GM21528 (cell line): ENCODE measurements around the gene HOXB5.

Source experiments
- ATAC-seq: cut with Tn5 transposase; IDR thresholded peaks from one replicate; pipeline ENCODE4 v1.9.1; 2021; ENCODE audit warnings: mild to moderate bottlenecking, moderate library complexity; ENCODE audit not compliant: unreplicated experiment, low FRiP score

Gene HOXB5

DNA sequence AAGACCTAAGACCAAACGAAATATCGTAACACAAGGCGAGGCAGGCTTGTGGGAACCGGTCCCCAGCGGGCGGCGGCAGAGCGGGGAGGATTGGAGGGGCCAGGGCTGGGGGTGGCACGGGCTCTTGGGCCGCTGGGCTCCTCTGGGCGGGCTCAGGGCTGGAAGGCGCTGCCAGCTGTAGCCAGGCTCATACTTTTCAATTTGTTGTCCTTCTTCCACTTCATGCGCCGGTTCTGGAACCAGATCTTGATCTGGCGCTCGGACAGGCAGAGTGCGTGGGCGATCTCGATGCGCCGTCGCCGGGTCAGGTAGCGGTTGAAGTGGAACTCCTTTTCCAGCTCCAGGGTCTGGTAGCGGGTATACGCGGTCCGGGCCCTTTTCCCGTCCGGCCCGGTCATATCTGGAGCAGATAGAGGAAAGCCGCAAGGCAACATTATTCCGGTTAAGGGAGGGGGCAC is 1.5 kb downstream of the HOXB5 start:
- no peak for ATAC-seq

DNA sequence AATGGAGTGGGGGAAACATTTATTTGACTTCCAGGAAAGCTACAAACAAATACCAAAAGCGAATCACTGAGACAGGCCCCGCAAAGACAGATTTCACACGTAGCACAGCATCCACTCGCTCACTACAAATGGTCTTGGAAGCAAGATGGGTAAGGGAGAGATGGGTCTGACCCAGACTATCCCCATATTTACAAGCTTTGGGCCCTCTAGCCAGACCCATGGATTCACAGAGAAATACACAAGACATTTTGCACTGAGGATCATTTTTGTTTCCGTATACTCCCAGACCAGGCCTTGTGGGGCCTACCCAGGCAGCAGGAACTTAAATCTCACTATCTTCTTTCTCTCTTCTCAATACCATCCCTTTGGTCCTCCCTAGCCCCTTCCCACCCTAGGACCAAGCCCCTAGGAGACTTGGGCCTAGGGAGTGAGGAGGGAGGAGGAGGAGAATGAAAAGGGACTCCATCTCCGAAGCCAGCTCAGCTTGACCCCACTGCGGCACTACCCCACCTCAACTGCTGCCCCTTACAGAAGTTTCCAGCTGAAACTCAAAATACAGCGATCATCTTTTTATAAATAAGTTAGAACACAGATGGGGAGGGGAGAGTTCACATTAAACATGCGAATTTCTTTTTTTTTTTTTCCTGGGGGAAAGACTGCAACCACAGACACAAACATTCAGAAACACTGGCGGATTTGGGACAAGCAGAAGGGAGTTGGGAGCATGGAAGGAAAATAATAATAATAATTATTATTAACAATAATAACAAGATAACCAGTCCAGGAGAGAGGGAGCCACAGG is 2.1 kb downstream of the HOXB5 start:
- no peak for ATAC-seq

DNA sequence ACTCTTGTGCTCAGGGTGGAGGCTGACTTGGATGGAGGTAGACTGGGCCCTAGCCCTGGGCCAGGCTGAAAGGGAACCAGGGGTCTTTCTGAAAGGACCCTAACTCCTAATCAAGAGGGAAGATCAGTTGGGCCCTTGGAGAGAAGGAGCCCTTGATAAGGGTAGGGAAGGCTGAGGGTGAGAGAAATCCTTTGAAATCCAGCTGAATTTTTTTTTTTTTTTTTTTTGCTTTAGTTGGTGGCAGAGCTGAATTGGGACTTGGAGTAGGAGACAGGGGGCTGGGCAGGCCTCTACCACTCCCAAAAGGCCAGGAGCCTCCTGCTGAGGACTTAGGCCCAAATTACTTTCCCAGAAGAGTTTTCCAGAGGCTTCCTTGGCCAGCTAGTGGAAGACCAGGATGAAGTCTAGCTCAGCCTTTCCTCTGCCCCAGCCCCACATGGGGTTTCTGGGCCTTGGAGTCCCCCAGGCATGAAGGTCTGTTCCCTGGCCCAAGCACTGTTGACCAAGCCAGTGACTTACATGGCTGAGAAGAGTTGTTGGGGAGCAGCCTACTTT is 2.9 kb downstream of the HOXB5 start:
- ATAC-seq, result no peak

GRCh38 chr17:48589831-48590606 is 3.6 kb downstream of the HOXB5 start, which contains the start of gene HOXB3:
TSS of gene HOXB3 (minus strand) at chr17:48590241. CDS start at chr17:48552474, 37,767 bp downstream.
- no peak for ATAC-seq

GRCh38 chr17:48589060-48589830 is 4.3 kb downstream of the HOXB5 start:
- ATAC-seq, result no peak

DNA sequence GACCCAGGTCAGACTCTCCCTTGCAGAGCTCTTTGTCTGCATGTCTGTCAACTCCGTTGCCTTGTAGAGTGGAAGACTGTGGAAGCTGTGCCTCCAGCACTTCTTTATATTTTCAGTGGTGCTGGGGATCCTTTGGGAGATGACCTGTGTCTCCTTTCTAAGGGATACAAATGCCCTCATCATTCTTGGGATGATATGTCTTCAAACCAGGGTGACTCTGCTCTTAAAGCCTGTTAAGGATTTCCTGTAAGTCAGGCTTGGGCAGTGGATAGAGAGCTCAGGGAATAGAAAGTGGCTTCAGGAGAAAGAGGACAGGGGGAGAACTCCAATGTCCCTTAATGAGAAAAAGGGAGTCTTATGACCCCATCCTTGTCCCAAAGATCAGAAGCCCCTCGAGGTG is 5.1 kb downstream of the HOXB5 start:
- ATAC-seq, result no peak

- ATAC-seq, result no peak
Observed at GRCh38 chr17:48588074-48588415, 5.5 kb downstream of the HOXB5 start.

DNA sequence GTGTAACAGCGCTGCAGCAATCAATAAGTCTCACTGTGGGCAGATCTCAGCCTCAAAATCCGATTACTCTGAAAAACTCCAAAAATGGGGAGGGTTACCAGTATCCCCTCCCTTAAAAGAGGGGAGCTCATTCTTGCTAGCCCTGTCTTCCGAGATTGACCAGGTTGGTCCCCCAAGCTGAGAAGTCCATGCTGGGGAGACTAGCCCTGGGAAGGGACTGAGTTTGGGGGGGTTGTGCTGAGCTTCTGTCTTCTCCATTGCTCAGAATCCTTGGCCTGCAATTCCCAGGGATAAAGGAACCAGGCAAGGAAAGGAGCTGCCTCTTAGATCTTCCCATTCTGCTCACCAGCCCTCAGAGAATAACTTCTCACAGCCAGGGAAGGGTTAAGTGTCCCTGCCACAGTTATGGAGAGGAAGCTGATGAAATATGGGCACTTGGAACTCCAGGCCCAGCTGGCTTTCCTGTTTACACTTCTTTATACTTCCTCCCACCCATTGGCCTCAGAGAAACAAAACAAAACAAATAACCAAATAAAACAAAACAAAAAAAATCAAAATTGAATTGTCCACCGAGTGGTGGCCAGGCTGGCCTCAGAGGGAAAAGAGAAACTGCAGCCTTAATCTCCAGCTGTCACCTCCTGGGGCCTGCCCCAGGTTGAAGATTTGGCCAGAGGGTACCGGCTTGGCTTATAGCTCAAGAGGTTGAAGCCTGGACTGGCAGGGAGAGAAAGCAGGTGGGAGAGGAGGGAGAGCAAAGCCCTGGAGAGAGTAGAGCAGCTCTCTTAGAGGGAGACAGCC is 6.1 kb downstream of the HOXB5 start:
- no peak for ATAC-seq

DNA sequence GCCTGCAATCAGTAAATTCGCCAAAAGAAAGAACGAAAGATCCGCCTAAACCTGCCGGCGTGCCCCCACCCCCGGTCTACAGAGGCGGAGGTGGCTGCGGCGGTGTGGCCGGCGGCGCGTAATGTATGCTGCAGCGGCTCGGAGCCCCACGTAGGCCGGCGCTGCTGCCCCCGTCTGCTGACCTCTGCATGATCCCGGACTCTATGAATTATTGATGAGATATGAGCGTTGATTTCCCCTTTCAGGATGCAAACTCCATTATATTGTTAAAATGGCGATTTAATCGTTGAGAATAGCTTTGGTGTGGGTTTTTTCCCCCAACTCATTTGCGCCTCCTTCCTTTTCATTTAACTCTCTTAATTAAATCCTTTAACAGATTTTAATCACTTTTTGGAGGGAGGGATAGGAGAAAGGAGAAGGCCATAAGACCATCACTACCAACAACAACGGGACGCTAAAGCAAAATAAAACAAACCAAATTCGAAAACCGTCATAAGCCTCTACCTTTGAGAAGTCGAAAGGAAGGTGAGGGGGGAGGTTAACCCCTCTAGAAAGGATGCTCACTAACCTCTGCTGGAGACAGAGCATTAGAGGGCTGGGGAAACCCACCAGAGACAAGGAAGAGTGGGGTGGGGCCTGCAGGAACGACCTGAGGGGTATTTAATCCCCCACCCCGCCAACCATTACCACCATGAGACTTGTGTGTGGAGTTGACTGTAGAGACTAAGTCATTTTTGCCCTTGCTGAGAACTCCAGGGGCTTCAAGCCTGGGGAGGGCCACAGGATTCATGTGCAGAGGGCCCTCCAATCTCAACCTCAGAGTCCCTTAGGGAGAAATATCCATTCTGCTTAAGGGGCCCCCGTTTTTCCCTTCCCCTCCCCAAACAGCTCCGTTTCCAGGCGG is 7.0 kb downstream of the HOXB5 start:
- no peak for ATAC-seq

- no peak for ATAC-seq
Observed at GRCh38 chr17:48584223-48584741, 9.3 kb downstream of the HOXB5 start.

- ATAC-seq, result no peak
Observed at GRCh38 chr17:48583708-48584222, 9.8 kb downstream of the HOXB5 start.

GRCh38 chr17:48582750-48583069 is 10.9 kb downstream of the HOXB5 start:
- no peak for ATAC-seq

GRCh38 chr17:48579760-48580554 is 13.6 kb downstream of the HOXB5 start:
- ATAC-seq, result no peak

DNA sequence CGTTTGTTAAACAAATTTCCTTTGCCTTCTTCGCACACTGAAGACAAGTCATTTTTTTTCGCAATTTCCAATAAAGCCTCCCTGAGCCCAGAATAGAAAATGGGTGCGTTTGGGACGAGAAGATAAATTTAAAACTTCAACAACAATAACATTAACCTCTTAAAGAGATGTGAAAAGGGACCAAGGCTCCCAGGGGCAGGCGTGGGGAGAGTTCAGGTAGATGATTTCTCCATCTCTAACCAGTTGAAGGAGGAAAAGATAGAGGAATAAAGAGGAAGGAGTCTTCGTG is 14.2 kb downstream of the HOXB5 start:
- ATAC-seq, result no peak

- ATAC-seq, result peak; percentile 34
Observed at GRCh38 chr17:48578616-48579470, 14.7 kb downstream of the HOXB5 start.

DNA sequence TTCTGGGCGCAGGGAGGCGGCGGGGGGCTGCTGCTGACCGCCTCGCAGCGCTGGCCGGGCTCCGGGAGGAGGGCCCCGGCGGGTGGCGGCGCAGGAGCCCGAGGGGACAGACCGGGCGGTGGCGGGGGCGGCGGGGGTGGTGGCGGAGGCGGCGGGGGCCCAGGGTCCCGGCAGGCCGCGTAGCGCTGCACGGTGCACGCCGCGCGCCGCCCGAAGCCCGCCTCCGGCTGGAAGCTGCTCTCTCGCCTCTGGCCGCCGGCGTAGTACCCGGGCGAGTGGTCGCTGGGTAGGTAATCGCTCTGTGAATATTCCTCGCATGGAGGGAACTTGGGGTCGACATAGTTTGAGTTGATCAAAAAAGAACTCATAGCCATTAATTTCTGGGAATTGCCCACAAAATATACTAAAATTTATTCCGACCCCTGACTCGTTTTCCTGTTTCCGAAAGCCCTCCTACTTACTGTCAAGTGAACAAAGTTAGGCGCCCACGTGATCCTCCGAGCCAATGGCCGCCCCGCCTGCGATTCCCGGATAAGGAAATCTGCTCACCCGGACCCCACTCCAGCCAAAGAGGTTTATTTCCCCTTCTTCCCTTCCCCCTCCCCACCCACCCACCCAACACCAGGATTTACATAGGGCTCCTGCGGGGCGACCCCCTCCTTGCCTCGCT is 15.5 kb downstream of the HOXB5 start, which contains the start of gene HOXB4:
TSS of gene HOXB4 (minus strand) at position 405 of the 670 bp plus-strand sequence. CDS start at position 374, 31 bp downstream.
- peak; percentile 71 for ATAC-seq
